Measurements from ENCODE around the gene VPS35. TPM values are rescaled to one million over a fixed set of nuclear protein-coding genes. Genes with fewer than 3 reads are reported as not detected.

VPS35 gene
- 58.9 and 66.1 TPM in 2 replicates for total RNA-seq (2014; rRNA removed; shearing (Covaris generic))
- 83.8 and 86.1 TPM in 2 replicates for polyA plus RNA-seq (2015; cell fraction: cytosol; rRNA removed)
- 125 and 142 TPM in 2 replicates for polyA plus RNA-seq (2015; cell fraction: nucleus; rRNA removed)

- peak; percentile 95 for DNase-seq (ENCODE audit: low read depth)
These were observed at the start of gene VPS35 for GRCh38 chr16:46688654-46689364. Gene VPS35 (minus strand): TSS chr16:46689178. CDS start chr16:46689133, 45 bp downstream.

GRCh38 chr16:46737621-46738214 is 48.7 kb upstream of the VPS35 start:
- DNase-seq (ENCODE audit: low read depth), result no peak

- DNase-seq (ENCODE audit: low read depth), result peak; percentile 13
These were observed 47.7 kb upstream of the VPS35 start for GRCh38 chr16:46736695-46737094.

- no peak for DNase-seq (ENCODE audit: low read depth)
These were observed 44.4 kb upstream of the VPS35 start for GRCh38 chr16:46733319-46733830.

- no peak for DNase-seq (ENCODE audit: low read depth)
These were observed 43.6 kb upstream of the VPS35 start for GRCh38 chr16:46732561-46732960.

GRCh38 chr16:46731691-46732555 is 42.9 kb upstream of the VPS35 start:
- DNase-seq (ENCODE audit: low read depth), result peak; percentile 10

- no peak for DNase-seq (ENCODE audit: low read depth)
These were observed 42.1 kb upstream of the VPS35 start for GRCh38 chr16:46730801-46731690.

- no peak for DNase-seq (ENCODE audit: low read depth)
These were observed 41.1 kb upstream of the VPS35 start for GRCh38 chr16:46730126-46730525.

GRCh38 chr16:46729326-46729995 is 40.5 kb upstream of the VPS35 start:
- DNase-seq (ENCODE audit: low read depth), result no peak

- peak; percentile 18 for DNase-seq (ENCODE audit: low read depth)
These were observed 39.8 kb upstream of the VPS35 start for GRCh38 chr16:46728806-46729205.

- DNase-seq (ENCODE audit: low read depth), result no peak
These were observed 38.7 kb upstream of the VPS35 start for GRCh38 chr16:46727630-46728029.

GRCh38 chr16:46727184-46727583 is 38.2 kb upstream of the VPS35 start:
- DNase-seq (ENCODE audit: low read depth), result no peak

- DNase-seq (ENCODE audit: low read depth), result no peak
These were observed 32.9 kb upstream of the VPS35 start for GRCh38 chr16:46721885-46722284.

GRCh38 chr16:46720619-46721018 is 31.6 kb upstream of the VPS35 start:
- no peak for DNase-seq (ENCODE audit: low read depth)

GRCh38 chr16:46719528-46719927 is 30.6 kb upstream of the VPS35 start:
- DNase-seq (ENCODE audit: low read depth), result no peak

GRCh38 chr16:46718214-46718613 is 29.2 kb upstream of the VPS35 start:
- DNase-seq (ENCODE audit: low read depth), result no peak

GRCh38 chr16:46717692-46718091 is 28.7 kb upstream of the VPS35 start:
- DNase-seq (ENCODE audit: low read depth), result no peak

- DNase-seq (ENCODE audit: low read depth), result no peak
These were observed 26.9 kb upstream of the VPS35 start for GRCh38 chr16:46715769-46716305.

GRCh38 chr16:46714797-46715591 is 26.0 kb upstream of the VPS35 start:
- DNase-seq (ENCODE audit: low read depth), result no peak
